Upper lobe of left lung (tissue), 4 donors: Measurements from ENCODE around the gene PEX11B.

ENCODE experiments used
- CTCF ChIP-seq, 6 experiments: fragments of 450-650 bp in 4 of 6; fragments of 200-600 bp in 2 of 6; sonication (generic) in 2 of 6; IDR thresholded peaks; one replicate each; pipeline ENCODE4 v1.5.1; 2016 to 2019; ENCODE audit warnings: antibody characterized with exemption in 6 of 6
- POLR2A ChIP-seq, 4 donors: fragments of 450-650 bp; IDR thresholded peaks; one replicate each; pipeline ENCODE4 v1.5.1; 2016 to 2017; ENCODE audit warnings: antibody characterized with exemption in 4 of 4, mild to moderate bottlenecking in 2 of 4
- POLR2AphosphoS5 ChIP-seq, 2 donors: sonication (generic); formaldehyde crosslinking; IDR thresholded peaks; one replicate each; pipeline ENCODE4 v1.5.1; 2017; ENCODE audit warnings: antibody characterized with exemption in 2 of 2

DNA sequence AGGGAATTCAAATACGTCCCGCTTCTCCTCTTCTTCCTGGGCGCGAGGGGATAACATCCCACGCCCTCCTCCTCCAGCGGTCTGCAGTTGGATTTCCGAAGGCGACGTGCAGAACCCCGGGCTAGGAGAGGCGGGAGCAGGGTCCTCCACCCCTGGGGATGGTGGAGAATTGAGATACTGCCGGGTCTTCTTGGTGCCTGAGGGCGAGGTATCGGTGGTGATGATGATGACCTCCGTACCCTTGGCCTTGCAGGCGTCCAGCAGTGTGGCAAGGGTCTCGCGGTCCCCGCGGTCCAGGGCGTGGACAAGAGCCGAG is 42.5 kb upstream of the PEX11B start:
- no peak for TF ChIP-seq POLR2AphosphoS5 (IDR thresholded peaks at IDR 0.05)
- TF ChIP-seq CTCF (IDR thresholded peaks at IDR 0.05): no peak
- TF ChIP-seq POLR2A (IDR thresholded peaks at IDR 0.05): no peak
